GM19025 (cell line): Measurements from ENCODE around the gene CHRND.

Source experiments
- ATAC-seq: cut with Tn5 transposase; IDR thresholded peaks from one replicate; pipeline ENCODE4 v1.9.1; 2021; ENCODE audit warnings: mild to moderate bottlenecking, low read depth, moderate library complexity; ENCODE audit not compliant: unreplicated experiment

The CHRND gene

DNA sequence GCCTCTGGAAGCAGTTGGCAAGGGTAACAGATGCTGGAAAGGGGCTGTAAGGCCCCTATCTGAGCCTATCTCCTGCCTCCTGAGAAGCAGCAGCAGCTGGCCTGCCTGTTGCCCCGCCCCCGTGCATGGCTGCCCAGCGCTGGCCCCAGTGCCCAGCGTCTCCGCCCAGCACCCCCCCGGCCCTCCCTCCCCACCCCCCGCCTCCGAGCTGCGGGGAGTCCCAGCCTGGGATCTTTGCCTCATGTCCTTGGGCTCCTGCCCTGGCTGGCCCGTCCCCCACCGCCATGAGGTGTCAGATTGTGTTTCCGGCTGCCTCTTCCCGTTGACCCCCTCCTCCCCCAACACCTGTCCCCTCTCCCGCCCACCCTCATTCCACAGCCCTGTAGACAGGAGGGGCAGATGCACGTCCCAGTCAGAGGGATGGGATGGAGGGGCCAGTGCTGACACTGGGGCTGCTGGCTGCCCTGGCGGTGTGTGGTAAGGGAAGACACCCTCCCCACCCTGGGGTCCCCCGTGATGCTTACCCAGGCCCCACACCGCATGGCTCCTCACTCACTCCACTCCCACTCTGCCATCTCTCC, at the start of gene CHRND:
Gene CHRND (plus strand): TSS at position 370 of the 581 bp plus-strand sequence. CDS start 56 bp downstream, at position 426.
- no peak for ATAC-seq

DNA sequence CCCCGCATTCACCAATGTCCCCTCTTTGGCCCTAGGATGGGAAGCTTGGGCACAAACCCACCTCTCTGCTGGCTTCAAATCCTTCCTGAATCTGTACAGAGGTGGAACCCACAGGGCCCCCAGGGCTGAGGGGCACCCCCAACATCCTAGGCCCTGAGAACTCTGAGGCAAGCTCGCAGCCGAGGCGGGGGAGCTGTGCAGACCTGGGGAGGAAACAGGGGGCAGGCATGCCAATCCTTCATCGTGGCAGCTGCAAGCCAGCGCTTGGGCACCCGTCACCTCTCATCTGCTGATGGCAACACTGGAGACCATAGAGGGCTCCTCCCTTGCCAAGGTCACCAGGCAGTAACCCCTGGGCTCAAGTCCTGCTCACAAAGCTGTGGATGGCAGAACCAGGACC, 49.2 kb upstream of the CHRND start:
- no peak for ATAC-seq

- no peak for ATAC-seq
Observed at GRCh38 chr2:232477751-232478510, 48.0 kb upstream of the CHRND start.

- ATAC-seq: no peak
Observed at GRCh38 chr2:232478571-232479340, 47.2 kb upstream of the CHRND start.

DNA sequence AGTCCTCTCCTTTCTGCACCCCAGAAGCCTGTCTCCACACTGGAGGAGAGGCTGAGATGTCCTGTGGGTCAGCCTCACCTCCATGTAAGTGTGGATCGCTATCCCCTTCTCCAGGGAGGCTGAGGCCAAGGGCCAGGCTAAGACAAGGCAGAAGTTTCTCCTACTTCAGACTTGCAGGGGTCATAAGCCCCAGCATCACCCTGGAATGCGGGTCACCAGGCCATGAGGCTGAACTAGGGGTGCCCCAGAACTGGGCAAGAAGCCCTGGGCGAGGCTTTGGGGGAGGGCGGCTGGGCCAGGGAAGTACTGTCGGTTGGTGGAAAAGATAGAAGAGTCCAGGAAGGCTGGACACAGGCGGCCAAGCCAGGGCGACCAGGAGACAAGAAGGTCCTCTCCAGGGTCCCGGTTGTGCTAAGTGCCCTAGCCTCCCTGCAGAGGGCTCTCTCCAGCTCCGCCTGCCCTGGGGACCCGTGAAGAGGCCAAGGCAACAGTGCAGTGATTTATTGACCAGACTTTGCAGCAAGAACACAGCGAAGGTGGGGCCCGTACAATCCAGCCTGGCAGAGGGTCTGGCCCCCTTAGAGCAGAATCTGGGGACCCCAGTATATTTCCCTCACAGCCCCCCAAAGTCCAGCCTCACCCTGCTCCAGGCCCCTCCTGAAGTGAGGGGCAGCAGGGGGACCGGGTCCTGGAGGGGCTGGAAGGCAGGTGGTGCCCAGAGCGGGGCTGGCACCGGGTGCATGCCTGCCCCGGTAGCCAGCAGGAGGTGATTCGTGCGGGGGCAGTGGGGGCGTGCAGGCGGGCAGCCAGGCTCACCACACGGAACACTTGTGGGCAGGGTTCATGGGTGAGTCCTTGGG, 46.4 kb upstream of the CHRND start:
- ATAC-seq: no peak

DNA sequence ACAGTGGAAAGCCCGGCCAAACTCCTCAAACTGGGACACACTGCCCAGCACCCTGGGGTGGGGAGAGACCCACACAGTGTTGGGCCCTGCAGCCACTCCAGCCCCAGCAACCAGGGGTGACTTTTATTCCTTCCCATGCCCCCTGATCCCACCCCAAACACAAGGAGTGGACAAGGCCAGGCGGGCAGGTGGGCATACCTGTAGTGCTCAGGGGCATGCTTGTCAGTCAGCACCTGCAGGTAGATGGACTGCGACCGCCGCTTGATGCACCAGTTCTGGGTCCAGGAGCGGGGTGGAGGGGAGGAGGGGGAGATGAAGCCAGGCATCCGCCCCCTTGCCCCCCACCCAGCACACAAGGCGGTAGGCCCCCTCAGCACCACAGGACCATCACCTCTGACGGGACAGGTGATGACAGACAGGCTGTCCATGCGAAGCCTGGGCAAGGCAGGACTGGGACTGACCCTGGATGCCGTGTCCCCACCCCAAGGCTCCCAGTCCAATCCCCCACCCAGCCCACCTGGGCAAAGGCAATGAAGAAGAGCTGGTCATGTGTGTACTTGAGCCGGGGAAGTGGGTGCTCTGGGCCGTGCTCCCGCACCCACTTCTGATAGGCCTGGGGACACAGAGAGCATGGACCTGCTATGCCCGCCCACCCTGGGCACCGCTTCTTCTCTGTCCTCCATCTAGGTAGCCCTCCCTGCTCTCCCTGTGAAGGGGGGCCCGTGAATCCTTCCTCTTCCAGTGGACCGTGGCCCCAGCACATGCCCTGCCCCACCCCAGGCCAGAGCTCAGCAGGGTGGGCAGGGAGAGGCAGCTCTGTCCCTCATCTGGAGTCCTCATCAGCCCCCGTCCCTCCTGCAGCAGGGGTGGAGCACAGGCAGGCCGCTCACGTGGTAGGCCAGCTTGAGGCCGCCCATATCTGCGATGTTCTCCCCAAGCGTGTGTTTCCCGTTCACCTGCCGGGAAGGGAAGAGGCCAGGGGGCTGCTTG, 45.5 kb upstream of the CHRND start:
- no peak for ATAC-seq

DNA sequence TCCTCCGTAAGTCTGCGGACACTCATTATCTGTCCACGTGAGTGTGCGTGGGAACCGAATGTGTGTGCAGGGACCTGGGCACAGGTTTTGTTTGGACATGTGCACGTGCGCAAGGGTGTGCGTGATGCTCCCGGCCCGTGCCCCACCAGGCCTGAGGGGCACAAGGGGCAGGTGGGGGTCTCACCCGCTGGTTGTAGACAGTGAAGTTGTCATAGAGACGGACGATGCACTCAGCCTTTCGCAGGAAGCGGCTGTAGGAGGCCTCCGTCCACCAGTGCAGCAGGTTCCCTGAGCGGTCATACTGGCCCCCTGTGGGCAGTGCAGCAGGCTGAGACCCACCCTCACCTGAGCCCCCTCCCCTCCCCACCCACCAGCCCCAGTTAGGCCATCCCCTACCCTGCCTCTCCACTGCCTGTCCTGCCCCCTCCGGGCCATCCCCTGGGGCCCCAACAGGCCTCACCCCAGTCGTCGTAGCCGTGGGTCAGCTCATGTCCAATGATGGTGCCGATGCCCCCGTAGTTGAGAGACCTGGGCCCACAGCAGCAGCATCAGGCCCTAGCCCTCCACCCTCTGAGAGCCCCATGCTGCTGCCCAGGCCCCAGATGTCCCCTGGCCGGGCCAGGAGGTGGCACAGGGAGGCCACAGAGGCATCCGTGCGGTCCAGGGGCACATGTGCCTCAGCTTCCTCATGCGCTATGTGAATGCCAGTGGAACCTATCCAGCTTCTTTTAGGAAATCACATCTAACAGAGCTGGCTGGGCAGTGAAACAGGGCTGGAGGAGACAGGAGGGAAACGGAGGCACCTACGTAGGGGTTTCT, 44.4 kb upstream of the CHRND start:
- no peak for ATAC-seq

DNA sequence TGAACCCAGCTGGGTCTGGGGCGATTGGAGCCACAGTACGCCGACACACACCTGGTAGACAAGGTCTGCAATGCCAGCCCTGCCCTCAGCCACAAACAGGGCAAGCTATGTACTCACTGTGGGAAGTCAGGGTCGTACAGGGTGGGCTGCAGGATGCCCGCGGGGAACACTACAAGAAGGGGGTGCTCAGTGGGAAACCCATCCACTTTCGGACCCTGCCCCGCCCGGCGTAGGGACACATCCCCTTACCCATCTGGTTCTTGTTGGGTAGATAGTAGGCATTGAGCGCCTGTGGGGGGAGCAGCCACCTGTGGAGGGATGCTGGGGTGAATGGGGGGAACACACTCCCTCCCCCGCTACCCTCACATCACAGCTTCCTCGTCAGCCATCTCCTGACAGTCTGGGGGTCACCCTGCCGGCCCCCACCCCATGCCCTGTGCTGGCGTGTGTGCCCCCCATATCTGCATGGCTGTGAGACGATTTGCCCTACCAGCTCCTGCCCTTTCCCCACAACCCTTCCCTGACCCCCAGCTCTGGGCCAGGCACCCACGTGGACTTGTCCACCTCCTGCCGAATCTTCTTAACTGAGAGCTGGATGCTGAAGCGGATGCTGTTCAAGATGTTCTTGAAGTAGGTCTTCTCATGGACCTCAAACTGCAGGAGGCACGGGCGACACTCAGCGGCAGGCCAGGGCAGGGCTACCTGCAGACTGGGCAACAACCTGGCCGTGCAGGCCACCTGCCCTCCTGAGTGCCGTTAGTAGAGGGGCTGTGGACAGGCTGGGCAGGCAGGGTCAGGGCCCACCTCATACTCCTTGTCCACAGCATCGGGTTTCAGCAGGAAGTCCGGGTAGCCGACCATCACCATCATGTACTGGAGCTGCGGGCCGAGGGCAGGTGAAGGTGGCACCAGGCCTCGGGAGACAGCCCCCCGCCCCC, 43.4 kb upstream of the CHRND start:
- ATAC-seq: no peak

- ATAC-seq: no peak
Observed at GRCh38 chr2:232483311-232483922, 42.5 kb upstream of the CHRND start.

- no peak for ATAC-seq
Observed at GRCh38 chr2:232483923-232484627, 41.9 kb upstream of the CHRND start.

DNA sequence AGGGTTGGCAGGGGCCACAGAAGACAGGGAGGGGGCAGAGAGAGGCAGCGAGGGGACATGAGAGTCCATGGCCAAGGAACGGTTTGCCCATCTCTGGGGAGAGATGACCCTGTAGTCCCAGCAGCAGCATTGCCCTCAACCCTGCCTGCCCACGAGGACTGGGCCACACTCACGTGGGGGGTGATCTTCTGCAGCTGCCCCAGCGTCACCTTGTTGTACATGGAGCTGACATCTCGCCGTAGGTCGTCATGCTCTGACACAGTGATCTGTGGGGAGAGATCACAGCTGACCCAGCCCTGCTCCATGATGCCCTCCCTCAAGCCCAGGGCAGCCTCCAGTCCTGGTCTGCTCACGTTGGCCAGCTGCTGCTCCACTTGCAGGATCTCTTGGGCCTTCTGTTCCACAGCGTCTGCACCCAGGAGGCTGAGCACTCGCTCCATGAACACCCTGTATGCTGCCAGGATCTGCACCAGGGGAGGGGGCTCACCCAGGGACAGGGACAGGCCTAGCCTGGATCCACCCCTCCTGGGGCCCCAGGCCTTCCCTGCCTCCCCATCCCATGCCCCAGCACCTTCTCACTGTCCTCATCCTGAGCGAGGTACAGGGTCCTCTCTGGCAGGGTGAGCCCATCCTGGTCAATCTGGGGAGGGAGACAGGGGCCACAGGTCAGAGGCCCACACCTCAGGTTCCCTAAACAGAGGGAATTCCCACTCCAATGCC, 41.2 kb upstream of the CHRND start:
- ATAC-seq: no peak

DNA sequence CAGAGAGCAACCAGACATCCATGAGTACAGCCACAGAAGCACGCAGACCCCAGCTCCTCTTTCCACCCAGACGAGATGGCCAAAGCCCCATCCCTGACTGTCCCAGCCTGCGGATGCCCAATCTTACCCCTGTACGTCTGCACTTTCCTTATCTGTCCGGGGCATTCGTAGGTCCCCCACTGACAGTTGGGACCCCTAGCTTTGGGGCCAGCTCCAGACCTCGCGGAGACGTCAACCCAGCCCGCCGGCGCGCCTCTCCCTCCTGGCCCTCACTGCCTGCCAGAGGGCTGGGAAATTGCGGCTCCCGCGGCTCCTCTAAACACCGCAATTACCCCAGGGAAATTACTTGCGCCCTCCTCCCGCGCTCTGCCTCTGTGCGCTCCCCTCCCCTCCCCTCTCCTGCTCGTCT, 40.6 kb upstream of the CHRND start:
- ATAC-seq: no peak

DNA sequence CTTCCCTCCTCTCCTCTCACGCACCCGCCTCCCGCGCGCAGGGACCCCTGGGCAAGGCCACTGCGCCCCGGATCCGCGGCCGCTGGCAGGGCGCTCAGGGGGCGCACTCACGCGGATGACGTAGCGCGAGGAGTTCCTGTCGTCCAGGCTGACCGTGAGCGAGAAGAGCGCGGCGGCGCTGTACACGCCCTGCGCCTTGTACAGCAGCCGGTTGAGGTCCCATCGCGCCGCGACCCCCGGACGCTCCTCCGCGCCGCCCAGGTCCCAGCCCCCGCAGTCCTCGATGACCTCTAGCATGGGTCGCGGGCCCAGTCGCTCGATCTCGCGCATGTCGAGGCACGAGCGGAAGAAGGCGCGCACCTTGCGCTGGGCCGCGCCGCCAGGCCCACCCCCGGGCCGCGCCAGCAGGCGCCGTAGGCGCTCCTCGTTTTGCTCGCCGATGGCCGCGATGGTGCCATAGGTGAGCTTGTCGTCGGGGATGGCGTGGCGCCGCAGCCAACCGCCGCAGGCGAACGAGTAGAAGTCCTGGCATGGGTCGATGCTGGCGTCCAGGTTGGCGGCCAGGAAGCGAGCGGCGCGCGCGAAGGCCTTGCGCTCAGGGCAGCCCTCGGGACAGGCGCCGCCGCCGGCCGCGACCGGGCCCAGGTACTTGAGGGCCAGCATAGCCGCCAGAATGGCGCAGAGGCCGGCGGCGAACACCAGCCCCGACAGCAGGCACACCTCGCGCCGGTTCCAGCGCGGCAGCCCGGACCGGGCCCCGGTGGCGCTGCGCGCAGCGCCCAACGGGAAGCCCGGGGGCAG, 40.0 kb upstream of the CHRND start:
- no peak for ATAC-seq

- ATAC-seq: no peak
Observed at GRCh38 chr2:232486558-232487384, 39.2 kb upstream of the CHRND start.
